Measurements from ENCODE around the gene KCNH2. TPM values are rescaled to one million over a fixed set of nuclear protein-coding genes. Genes with fewer than 3 reads are reported as not detected.

The KCNH2 gene
- total RNA-seq, 4 donors from 2014 or later: 0.12 to 0.56 (median 0.47) TPM

DNA sequence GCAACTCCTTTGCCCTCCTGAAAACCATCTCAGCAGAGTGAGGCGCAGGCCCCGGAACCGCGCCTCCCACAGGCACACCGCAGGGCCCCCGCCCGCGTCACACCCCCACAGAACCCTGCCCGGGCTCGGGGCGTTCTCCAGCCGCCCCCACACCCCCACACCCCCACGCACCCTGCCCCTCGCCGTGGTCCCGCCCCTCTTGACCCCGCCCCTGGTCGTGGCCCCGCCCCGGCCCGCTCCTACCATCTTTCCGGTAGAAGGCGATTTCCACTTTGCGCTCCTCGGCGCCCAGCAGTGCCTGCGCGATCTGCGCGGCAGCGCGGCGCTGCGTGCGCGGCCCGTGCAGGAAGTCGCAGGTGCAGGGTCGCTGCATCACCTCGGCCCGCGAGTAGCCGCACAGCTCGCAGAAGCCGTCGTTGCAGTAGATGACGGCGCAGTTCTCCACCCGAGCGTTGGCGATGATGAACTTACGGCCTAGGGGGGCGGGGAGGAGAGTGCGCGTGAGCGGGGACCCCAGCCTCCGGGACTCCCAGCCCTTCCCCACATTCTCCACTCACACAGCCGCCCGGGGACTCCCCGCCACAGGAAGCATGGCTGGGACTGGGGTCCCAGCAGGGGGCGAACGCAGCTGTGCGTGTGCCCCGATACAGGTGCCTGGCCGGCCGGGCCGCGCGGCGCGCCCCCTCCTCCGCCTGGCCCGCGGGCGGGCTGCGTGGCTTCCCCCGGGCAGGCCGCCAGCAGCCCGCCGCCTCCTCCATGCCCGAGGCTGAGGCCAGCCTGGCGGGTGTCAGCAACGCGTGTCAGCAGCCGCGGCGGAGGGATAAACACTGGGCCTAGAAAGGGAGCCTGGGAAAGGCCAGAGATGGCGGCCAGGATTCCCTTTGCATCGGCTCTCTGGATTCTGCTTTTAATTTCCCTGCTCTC, 3.4 kb downstream of the KCNH2 start:
- DNase-seq (ENCODE audit: low spot score): no peak

DNA sequence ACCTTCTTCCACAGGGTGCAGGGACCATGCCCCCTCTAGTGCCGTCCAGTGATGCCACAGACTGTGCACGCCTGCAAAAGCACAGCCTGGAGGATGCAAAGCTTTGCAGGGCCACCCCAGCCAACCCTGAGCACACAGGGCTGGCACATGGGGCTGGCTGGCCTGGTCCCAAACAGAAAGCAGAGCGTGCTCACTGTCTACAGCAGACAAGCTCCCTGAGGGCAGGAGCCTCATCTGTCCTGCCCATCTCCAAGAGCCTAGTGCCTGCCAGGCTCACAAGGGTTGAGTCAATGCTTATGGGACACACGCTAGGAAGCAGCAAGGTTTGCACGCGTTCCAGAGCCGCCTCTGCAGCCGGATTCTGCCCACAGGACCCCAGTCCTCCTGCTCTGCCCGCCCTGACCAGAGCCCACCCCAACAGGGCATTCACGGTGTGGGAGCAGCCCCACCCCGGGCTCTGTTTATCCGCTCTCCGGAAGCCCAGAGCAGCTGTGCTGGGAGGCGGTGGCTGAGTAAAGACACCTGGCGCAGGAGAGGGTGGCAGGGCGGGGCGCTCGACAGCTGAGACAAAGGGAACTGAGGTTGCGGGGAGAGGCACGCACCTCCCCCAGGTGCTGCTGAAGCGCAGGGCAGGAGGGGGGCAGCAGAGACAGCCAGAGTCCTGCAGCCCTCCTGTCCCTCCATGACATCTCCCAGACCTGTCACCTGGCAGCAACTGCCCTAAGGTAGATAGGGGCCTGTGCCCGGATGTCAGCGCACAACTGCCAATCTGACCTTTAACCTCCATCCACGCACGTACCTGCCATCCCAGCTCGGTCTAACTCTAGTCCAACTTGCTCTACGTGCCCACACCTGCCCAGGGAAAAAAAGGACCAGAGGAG, 4.3 kb downstream of the KCNH2 start:
- TF ChIP-seq, protein P1, sequence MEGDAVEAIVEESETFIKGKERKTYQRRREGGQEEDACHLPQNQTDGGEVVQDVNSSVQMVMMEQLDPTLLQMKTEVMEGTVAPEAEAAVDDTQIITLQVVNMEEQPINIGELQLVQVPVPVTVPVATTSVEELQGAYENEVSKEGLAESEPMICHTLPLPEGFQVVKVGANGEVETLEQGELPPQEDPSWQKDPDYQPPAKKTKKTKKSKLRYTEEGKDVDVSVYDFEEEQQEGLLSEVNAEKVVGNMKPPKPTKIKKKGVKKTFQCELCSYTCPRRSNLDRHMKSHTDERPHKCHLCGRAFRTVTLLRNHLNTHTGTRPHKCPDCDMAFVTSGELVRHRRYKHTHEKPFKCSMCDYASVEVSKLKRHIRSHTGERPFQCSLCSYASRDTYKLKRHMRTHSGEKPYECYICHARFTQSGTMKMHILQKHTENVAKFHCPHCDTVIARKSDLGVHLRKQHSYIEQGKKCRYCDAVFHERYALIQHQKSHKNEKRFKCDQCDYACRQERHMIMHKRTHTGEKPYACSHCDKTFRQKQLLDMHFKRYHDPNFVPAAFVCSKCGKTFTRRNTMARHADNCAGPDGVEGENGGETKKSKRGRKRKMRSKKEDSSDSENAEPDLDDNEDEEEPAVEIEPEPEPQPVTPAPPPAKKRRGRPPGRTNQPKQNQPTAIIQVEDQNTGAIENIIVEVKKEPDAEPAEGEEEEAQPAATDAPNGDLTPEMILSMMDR (IDR thresholded peaks at IDR 0.05): no peak
- DNase-seq (ENCODE audit: low spot score): no peak
- no peak for ATAC-seq (ENCODE audit: low FRiP score)

More for the DNA sequence above, 3.4 kb downstream of the KCNH2 start:
- ATAC-seq (ENCODE audit: low FRiP score): peak; percentile 38
- TF ChIP-seq, protein P1 (IDR thresholded peaks at IDR 0.05): no peak

DNA sequence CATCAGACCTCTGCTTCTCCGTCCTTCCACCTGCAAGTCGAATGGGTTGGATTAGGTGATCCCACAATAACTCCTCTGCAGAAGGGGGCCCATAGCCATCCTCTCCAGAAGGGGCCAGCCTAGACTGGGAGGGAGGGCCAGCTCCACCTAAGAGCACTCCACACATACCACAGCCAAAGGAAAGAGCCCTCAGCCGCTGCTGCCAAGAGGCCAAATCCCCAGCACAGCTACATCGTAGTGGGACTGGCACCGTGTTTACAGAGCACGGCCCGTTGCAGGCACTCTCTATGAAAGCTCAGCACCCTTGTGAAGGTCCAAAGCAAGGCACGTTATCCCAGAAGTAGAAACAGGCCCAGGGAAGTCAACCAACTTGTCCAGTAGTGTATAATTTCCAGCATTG, 5.4 kb downstream of the KCNH2 start:
- ATAC-seq (ENCODE audit: low FRiP score) (no peak), DNase-seq (ENCODE audit: low spot score) (no peak)
- TF ChIP-seq, protein P1 (IDR thresholded peaks at IDR 0.05): no peak

DNA sequence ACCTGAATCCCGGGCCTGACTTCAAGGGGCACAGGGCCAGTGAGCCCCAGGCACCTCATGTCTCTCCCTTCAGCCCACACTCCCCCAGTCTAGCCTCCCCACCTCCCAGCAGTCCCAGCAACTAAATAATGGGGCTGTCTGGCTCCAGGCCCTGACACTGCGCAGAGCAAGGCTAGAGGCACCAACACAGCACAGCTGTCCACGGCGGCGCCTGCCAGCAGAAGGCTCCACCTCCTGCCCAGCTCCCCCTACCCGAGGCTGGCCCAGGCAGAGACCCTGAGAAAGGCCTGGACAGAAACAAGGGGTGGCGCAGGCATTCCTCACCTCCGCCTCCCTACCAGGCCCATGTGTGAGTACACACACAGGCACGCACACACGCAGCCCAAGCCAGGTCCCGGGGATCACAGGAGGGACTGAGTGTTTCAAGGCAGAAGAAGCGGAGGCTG, 6.1 kb downstream of the KCNH2 start:
- DNase-seq (ENCODE audit: low spot score) (no peak), ATAC-seq (ENCODE audit: low FRiP score) (peak; percentile 76)
- TF ChIP-seq, protein P1 (IDR thresholded peaks at IDR 0.05): no peak

DNA sequence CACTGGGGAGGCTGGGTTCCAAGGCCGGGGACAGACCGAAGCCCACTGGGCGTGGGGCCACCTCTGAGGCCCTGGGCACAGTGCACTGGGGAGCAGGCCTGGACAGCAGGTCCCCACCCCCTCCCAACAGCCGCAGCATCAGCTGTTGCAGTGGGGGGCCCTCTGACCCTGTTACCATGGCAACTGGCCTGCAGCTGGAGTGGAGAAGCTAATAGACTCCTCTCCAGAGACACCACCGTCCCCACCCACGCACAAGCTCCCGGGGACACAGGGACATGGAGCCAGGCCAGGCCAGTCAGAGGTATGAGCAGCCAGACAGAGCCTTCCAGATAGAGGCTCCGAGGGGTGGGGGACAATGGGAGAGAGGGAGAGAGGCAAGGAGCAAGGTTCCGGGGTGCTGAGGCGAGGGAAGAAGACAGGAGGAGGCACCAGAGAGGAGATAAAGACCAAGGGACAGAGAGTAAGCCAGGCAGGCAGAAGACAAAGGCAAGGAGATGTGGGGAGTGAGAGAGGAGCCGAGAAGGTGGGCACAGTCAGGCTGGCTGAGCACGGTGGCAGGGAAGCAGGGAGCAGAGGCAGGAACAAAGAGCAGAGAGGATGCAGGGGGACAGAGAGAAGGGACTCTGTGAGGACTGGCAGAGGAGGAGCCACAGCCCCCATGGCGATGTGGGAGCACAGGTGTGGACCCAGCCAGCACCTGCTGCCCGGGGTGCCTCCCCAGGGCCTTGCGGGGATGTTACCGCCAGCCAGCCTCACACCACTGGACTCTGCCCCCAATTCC, 6.7 kb downstream of the KCNH2 start:
- TF ChIP-seq, protein P1 (IDR thresholded peaks at IDR 0.05): no peak
- DNase-seq (ENCODE audit: low spot score): no peak
- no peak for ATAC-seq (ENCODE audit: low FRiP score)

DNA sequence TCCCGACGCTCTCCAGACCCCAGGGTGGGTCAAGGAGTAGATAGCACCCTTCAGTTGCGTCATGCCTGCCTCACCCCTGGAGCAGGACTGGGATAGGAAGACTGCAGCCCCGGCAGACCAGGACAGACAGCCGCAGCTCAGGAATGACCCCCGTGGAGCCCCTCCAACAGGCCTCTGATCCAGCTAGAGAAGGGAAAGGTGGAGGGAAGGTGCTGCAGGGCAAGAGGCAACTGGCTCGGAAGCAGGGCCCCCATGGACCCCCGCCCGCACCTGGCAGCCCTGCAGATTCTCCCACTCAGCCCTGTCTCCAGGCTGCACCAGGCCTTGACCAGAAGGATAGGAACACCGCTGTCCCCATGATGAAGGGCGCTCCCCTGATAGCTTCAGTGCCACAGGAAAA, 7.7 kb downstream of the KCNH2 start:
- TF ChIP-seq, protein P1 (IDR thresholded peaks at IDR 0.05): no peak
- DNase-seq (ENCODE audit: low spot score) (no peak), ATAC-seq (ENCODE audit: low FRiP score) (no peak)

Measured in omental fat pad (tissue), 4 donors.